SJCRH30 (cell line): ENCODE measurements around the gene C1QTNF5. TPM values are rescaled to one million over a fixed set of nuclear protein-coding genes. Genes with fewer than 3 reads are reported as not detected.
A peak's percentile ranks its signal among the peaks of the same experiment; 100 is the strongest.

Source experiments
- DNase-seq, 2 experiments: peaks; one replicate each; pipeline ENCODE4 v3.0.0-alpha.2; 2015 to 2020
- H3K27ac ChIP-seq: fragments of 250-450 bp; sonication (Bioruptor Pico); 2 replicates; pipeline ENCODE4 v1.5.1; 2020; ENCODE audit warnings: mild to moderate bottlenecking, moderate library complexity
- H3K27me3 ChIP-seq: fragments of 250-450 bp; sonication (Bioruptor Pico); 2 replicates; pipeline ENCODE4 v1.5.1; 2020; ENCODE audit warnings: mild to moderate bottlenecking, moderate library complexity
- H3K36me3 ChIP-seq: fragments of 250-450 bp; sonication (Bioruptor Pico); 2 replicates; pipeline ENCODE4 v1.5.1; 2020; ENCODE audit warnings: mild to moderate bottlenecking, moderate library complexity
- H3K4me1 ChIP-seq: fragments of 250-450 bp; sonication (Bioruptor Pico); 2 replicates; pipeline ENCODE4 v1.5.1; 2020; ENCODE audit warnings: mild to moderate bottlenecking, moderate library complexity
- H3K4me3 ChIP-seq: fragments of 250-450 bp; sonication (Bioruptor Pico); 2 replicates; pipeline ENCODE4 v1.5.1; 2020; ENCODE audit warnings: mild to moderate bottlenecking, moderate library complexity
- H3K9me3 ChIP-seq: fragments of 250-450 bp; sonication (Bioruptor Pico); replicated peaks from 2 replicates; pipeline ENCODE4 v1.5.1; 2020; ENCODE audit warnings: mild to moderate bottlenecking, moderate library complexity
- total RNA-seq: library from RNA; depleted of rRNA; stranded (reverse); fragments of >200 nt; shearing (Covaris generic); gene quantifications from 2 replicates; pipeline ENCODE4 v1.2.3, GENCODE V29; 2014

The C1QTNF5 gene
- total RNA-seq, 1 experiment from 2014 or later: 0.85 TPM

GRCh38 chr11:119323532-119324033 lies 17.1 kb downstream of the C1QTNF5 start:
- DNase-seq: peak; percentile 64 to 79
- no peak overlapping the region for H3K4me3 ChIP-seq
- peaks cover 15% of the 10 kb centered on the region for H3K4me1 ChIP-seq
- no peaks in the 10 kb centered on the region for H3K36me3 ChIP-seq
- no peaks in the 10 kb centered on the region for H3K27me3 ChIP-seq
- H3K9me3 ChIP-seq: no peaks in the 10 kb centered on the region
- H3K27ac ChIP-seq: no peak overlapping the region

- Histone ChIP-seq H3K4me1 (peaks cover 15% of the 10 kb centered on the region), H3K9me3 (no peaks in the 10 kb centered on the region), H3K4me3 (no peak overlapping the region), H3K27ac (no peak overlapping the region), H3K27me3 (no peaks in the 10 kb centered on the region), H3K36me3 (no peaks in the 10 kb centered on the region)
- no peak for DNase-seq
Observed at GRCh38 chr11:119322921-119323531, 17.7 kb downstream of the C1QTNF5 start.

- Histone ChIP-seq H3K27ac (no peak overlapping the region), H3K27me3 (no peaks in the 10 kb centered on the region), H3K4me1 (peaks cover 15% of the 10 kb centered on the region), H3K9me3 (no peaks in the 10 kb centered on the region), H3K4me3 (peak overlapping the region; percentile 51; the same call in 1 of the 2 replicates), H3K36me3 (no peaks in the 10 kb centered on the region)
- DNase-seq: no peak
Observed at GRCh38 chr11:119322360-119322739, 18.3 kb downstream of the C1QTNF5 start.

GRCh38 chr11:119320776-119321524 lies 19.7 kb downstream of the C1QTNF5 start:
- peaks cover 15% of the 10 kb centered on the region for H3K4me1 ChIP-seq
- peak overlapping the region; percentile 51 for H3K4me3 ChIP-seq
- peak overlapping the region; percentile 79 for H3K27ac ChIP-seq
- DNase-seq: peak; percentile 53 to 60
- H3K36me3 ChIP-seq: no peaks in the 10 kb centered on the region
- H3K27me3 ChIP-seq: no peaks in the 10 kb centered on the region
- H3K9me3 ChIP-seq: no peaks in the 10 kb centered on the region

- peak; percentile 47 to 52 for DNase-seq
- Histone ChIP-seq H3K4me1 (peaks cover 15% of the 10 kb centered on the region), H3K9me3 (no peaks in the 10 kb centered on the region), H3K27me3 (no peaks in the 10 kb centered on the region), H3K27ac (peak overlapping the region; percentile 79), H3K4me3 (peak overlapping the region; percentile 51), H3K36me3 (no peaks in the 10 kb centered on the region)
Observed at GRCh38 chr11:119320240-119320775, 20.4 kb downstream of the C1QTNF5 start.

- no peaks in the 10 kb centered on the region for H3K9me3 ChIP-seq
- H3K4me3 ChIP-seq: no peak overlapping the region
- H3K4me1 ChIP-seq: peaks cover 15% of the 10 kb centered on the region
- H3K27me3 ChIP-seq: no peaks in the 10 kb centered on the region
- no peak for DNase-seq
- no peak overlapping the region for H3K27ac ChIP-seq
- H3K36me3 ChIP-seq: no peaks in the 10 kb centered on the region
Observed at GRCh38 chr11:119319700-119320239, 20.9 kb downstream of the C1QTNF5 start.

GRCh38 chr11:119319136-119319699 lies 21.5 kb downstream of the C1QTNF5 start:
- H3K27ac ChIP-seq: no peak overlapping the region
- no peak overlapping the region for H3K4me3 ChIP-seq
- no peaks in the 10 kb centered on the region for H3K27me3 ChIP-seq
- no peaks in the 10 kb centered on the region for H3K36me3 ChIP-seq
- DNase-seq: no peak
- no peaks in the 10 kb centered on the region for H3K9me3 ChIP-seq
- H3K4me1 ChIP-seq: peaks cover 15% of the 10 kb centered on the region

- peaks cover 15% of the 10 kb centered on the region for H3K4me1 ChIP-seq
Observed at GRCh38 chr11:119318240-119319135, 22.2 kb downstream of the C1QTNF5 start.

GRCh38 chr11:119317592-119318239 lies 23.0 kb downstream of the C1QTNF5 start:
- Histone ChIP-seq H3K27ac (no peak overlapping the region), H3K9me3 (no peaks in the 10 kb centered on the region), H3K4me1 (peaks cover 15% of the 10 kb centered on the region)

More at GRCh38 chr11:119318240-119319135, 22.2 kb downstream of the C1QTNF5 start:
- H3K4me3 ChIP-seq: 0 out of 2 replicates have a peak overlapping the region, but pooled peaks have one; percentile 0
- H3K27ac ChIP-seq: no peak overlapping the region
- H3K27me3 ChIP-seq: no peaks in the 10 kb centered on the region
- peak; percentile 28 to 38 for DNase-seq
- H3K36me3 ChIP-seq: no peaks in the 10 kb centered on the region; the same call in 1 of the 2 replicates
- H3K9me3 ChIP-seq: no peaks in the 10 kb centered on the region

GRCh38 chr11:119316729-119317591 lies 23.7 kb downstream of the C1QTNF5 start, which contains the start of gene MCAM:
Gene MCAM (minus strand): TSS chr11:119317130. CDS start chr11:119317101, 29 bp downstream.
- peak; percentile 45 to 54 for DNase-seq
- peaks cover 9% of the 10 kb centered on the region; the same call in 1 of the 2 replicates for H3K4me1 ChIP-seq
- peak within 1 kb of the TSS; percentile 87 for H3K4me3 ChIP-seq
- H3K36me3 ChIP-seq: no peaks in the 10 kb centered on the region; the same call in 1 of the 2 replicates
- H3K27me3 ChIP-seq: no peaks in the 10 kb centered on the region
- H3K9me3 ChIP-seq: no peaks in the 10 kb centered on the region
- H3K27ac ChIP-seq: peak within 1 kb of the TSS; percentile 80

More at GRCh38 chr11:119317592-119318239, 23.0 kb downstream of the C1QTNF5 start:
- Histone ChIP-seq H3K36me3 (no peaks in the 10 kb centered on the region; the same call in 1 of the 2 replicates), H3K27me3 (no peaks in the 10 kb centered on the region), H3K4me3 (peak overlapping the region; percentile 87)
- DNase-seq: no peak

- Histone ChIP-seq H3K4me3 (peak overlapping the region; percentile 87), H3K9me3 (no peaks in the 10 kb centered on the region), H3K4me1 (peaks cover 9% of the 10 kb centered on the region; the same call in 1 of the 2 replicates), H3K36me3 (no peaks in the 10 kb centered on the region; the same call in 1 of the 2 replicates), H3K27me3 (no peaks in the 10 kb centered on the region), H3K27ac (peak overlapping the region; percentile 80)
- DNase-seq: peak; percentile 44 to 46
Observed at GRCh38 chr11:119316016-119316728, 24.5 kb downstream of the C1QTNF5 start.
